ENCODE results near the gene PRRT2.
"Not testable (repeated sequence)": the region's sequence is repeated elsewhere in the genome, so short reads cannot be mapped to it uniquely, and the experiment has no call there.

PRRT2 gene

DNA sequence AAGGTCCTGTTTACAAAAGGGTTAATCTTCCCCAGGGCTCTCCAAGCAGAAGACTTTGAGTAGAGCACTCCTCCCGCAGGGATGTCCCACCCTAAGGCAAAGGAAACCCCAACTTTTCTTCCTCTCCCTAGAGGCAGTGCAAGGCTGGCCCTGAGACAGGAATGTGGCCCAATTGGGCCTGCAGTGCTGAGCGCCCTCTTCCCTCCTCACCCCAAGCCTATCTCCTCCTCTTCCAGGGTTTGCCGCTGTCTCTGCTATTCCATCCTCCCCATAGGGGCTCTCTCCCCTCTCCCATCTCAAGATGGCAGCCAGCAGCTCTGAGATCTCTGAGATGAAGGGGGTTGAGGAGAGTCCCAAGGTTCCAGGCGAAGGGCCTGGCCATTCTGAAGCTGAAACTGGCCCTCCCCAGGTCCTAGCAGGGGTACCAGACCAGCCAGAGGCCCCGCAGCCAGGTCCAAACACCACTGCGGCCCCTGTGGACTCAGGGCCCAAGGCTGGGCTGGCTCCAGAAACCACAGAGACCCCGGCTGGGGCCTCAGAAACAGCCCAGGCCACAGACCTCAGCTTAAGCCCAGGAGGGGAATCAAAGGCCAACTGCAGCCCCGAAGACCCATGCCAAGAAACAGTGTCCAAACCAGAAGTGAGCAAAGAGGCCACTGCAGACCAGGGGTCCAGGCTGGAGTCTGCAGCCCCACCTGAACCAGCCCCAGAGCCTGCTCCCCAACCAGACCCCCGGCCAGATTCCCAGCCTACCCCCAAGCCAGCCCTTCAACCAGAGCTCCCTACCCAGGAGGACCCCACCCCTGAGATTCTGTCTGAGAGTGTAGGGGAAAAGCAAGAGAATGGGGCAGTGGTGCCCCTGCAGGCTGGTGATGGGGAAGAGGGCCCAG is 1.0 kb downstream of the PRRT2 start:
- no peak for DNase-seq

DNA sequence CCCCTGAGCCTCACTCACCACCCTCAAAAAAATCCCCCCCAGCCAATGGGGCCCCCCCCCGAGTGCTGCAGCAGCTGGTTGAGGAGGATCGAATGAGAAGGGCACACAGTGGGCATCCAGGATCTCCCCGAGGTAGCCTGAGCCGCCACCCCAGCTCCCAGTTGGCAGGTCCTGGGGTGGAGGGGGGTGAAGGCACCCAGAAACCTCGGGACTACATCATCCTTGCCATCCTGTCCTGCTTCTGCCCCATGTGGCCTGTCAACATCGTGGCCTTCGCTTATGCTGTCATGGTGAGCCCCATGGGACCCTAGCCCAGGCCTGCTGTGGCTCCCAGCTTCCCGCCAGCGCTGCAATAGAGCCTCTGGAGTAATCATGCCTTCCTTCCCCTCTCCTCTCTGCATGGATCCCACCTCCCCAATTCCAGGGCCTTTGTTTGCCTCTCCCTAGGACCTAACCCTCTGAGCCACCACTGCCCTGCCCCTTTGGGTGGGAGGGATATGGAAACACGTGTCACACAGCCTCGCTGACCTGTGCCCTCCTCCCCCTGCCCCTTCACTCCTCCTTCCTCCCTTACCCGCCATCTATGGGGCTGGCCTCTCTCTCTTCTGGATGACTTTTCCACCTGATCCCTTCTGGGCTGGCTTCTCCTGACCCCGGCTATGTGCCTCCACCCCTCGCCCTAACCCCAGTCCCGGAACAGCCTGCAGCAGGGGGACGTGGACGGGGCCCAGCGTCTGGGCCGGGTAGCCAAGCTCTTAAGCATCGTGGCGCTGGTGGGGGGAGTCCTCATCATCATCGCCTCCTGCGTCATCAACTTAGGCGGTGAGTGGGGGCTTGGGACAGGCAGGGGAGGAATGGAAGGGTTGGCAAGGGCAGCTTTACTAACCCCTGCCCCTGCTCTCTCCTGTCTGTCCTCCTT is 1.9 kb downstream of the PRRT2 start:
- DNase-seq: peak; percentile 65

DNA sequence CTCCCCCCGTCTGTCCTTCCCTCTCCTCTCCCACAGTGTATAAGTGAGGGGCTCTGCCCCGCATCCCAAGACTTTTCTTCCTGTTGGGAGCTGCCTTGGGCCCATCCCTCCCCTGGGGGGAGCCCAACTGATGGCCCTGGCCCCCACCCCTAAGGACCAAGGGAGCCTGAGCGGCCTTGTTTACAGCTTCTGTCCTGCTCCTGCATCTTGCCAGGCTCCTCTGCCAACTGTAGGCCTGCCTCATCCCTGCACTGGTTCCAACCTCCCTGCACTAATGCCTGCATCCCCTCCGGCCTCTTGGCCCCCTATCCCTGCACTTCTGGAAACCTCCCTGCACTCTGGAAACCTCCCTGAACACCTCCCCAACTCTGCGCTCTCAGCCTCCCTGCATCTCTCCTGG is 2.6 kb downstream of the PRRT2 start:
- DNase-seq: no peak

DNA sequence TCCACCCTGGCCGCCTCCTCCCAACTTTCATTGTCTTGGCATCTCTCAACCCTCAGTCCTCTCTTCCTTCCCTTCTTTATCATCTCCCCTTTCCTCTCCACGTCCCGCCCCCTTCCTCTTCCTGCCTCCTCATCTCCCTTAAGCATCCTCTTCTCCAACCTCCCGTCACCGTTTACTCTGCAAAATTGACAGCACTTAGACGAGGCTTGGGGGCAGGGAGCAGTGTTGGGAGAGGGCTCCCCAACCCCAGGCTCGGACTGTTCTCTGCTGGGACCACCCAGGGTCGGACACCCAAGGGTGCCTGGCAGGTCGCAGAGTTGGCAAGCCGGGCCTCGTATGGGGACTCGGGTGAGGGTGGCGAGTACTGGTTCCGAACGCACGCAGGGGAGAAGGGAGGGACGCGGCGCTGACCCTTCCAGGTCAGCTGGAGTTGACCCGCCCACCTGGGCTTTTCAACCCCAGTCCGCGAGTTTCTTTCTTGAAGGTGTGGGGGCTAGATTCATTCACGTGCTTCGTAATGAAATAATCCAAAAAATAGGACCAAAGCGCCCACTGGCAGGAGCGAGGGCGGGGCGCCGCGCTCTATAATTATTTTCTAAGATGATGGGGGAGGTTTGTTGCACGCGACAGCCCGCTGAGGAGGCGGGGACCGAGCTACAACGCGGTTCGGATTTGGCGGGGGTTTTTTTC is 3.2 kb downstream of the PRRT2 start:
- no peak for DNase-seq

DNA sequence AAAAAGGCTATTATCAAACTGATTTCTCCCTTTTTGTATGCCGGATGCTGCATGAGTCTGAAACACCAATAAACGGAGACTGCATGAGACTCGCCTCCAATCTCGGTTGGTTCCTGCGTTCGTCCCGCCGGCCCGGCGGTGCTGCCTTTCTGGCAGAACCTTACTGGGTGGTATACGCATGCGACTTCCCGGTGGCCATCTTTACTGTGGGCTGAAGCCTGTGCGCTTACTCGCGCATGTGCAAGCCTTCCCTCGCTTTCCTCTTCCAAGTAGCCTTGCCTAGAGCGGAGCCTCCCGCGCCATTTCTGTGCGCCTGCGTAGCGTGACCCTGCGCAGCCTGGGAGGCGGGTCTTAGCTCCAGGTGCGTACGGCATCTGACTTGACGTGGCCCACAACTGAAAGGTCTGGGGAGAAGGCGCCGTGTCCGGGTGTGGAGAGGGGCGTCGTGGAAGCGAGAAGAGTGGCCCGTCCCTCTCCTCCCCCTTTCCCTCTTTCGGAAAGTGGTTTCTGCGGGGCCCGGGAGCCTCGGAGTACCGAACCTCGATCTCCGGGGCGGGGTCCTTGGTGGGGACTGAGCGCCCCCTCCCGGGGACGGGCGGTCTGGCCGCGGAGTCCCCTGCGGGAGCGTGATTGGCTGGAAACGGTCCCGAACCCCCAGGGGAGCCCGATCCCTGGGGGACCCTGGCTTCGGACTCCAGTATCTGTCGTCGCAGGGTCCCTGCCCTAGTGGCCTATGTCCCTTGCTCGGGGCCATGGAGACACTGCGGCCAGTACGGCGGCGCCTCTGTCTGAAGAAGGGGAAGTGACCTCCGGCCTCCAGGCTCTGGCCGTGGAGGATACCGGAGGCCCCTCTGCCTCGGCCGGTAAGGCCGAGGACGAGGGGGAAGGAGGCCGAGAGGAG is 4.0 kb downstream of the PRRT2 start, which contains the start of gene PAGR1:
Gene PAGR1, plus strand, starts transcription at position 360 of the 901 bp plus-strand sequence. Its CDS starts 374 bp downstream, at position 734.
- DNase-seq: peak; percentile 100

DNA sequence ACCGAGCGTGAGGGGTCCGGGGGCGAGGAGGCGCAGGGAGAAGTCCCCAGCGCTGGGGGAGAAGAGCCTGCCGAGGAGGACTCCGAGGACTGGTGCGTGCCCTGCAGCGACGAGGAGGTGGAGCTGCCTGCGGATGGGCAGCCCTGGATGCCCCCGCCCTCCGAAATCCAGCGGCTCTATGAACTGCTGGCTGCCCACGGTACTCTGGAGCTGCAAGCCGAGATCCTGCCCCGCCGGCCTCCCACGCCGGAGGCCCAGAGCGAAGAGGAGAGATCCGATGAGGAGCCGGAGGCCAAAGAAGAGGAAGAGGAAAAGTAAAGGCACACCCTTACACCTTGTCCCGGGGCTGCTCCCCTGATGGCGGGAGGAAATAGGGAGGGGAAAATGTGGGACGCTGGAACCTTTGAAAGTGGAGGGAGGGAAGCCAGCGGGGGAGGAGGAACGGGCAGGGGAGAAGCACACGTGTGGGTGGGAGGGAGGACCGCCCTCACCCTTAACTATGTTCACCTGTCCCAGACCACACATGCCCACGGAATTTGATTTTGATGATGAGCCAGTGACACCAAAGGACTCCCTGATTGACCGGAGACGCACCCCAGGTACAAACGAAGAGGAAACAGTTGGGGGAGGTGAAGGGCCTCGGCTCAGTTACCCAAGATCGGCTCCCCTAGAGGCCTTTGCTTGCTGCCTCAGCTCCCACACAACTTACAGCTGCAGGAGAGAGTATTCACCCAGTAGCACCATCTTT is 4.9 kb downstream of the PRRT2 start:
- peak; percentile 72 for DNase-seq

DNA sequence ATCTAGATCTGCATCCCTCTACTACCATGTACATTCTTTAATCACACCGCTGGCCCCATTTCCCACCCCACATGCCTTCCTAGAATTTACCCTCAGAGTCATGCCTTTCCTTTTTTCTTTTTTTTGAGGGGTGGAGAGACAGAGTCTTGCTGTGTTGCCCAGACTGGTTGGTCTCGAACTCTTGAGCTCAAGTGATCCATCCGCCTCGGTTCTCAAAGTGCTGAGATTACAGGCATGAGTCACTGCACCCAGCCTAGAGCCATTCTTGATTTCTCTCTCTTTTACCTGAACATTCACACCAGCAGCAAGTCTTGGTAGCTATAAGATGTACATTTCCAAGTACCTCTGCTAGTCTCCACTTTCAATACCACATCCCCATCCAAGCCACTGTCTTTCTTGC is 6.1 kb downstream of the PRRT2 start:
- DNase-seq: no peak

DNA sequence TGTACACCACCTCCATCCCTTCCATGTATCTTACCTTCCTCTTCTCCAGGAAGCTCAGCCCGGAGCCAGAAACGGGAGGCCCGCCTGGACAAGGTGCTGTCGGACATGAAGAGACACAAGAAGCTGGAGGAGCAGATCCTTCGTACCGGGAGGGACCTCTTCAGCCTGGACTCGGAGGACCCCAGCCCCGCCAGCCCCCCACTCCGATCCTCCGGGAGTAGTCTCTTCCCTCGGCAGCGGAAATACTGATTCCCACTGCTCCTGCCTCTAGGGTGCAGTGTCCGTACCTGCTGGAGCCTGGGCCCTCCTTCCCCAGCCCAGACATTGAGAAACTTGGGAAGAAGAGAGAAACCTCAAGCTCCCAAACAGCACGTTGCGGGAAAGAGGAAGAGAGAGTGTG is 7.5 kb downstream of the PRRT2 start:
- DNase-seq: no peak

DNA sequence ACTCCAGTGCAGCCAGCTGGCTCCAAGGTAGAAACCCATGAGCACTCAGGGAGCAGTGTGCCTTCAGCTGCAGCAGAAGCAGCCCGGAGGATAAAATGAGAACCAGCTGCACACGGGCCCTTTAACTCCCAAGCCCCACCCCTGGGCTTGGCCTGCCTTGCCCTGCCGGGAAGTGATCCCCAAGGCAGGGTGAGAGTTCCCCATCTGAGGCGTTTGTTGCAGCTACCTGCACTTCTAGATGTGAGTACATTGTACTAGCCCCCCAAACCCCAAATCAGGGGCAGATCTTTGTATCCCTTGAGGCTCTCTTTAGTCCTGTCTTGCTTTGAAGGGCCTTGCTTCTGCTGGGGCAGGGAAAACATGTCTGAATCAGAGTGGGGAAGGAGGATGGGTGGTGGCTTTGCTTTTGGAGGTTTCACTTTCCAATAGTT is 8.3 kb downstream of the PRRT2 start, which contains the start of gene MVP:
Gene MVP, plus strand, starts transcription at position 192 of the 431 bp plus-strand sequence. CDS start 10,088 bp downstream, outside the sequence.
- peak; percentile 49 for DNase-seq

DNA sequence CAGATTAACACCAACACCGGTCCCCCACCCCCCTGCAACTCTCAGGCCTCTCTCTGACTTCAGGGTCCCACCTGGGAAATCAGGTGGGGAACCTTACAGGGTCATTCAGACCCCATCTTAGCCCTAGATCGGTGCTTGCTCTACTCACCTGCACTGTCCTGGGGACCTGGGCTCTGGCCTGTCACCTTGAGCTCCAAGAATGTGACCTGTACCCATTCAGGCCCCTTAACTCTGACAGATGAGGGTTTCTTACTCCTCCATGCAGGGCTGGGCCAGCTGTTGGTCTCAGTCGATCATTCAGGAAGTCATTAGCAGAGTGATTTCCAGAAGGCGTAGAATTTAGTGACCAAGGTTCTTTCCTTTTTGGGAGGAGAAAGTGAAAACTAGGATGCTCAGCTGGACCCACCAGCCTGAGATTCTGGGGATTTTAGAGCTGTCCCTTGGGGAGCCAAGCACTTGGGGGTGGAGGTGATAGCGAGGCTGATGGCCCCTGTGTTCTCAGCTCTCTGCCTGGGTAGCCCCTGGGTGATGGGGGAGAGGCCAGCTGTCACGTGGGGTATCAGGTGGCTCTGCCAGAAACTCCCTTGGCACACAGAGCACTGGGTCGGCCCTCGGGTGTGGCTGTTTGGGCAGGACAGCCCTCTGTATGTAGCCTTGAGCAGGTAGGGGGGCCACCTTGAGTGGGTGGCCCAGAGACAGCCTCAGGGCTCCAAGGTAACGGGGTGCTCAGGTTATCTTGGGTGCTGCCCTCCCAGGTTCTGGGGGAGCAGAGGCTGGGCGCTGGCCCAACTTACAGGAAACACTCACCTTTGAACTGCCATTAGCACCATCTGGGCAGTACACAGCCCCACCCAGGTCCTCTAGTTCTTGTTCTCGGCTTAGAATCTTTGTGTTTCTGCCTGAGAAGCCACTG is 9.0 kb downstream of the PRRT2 start:
- DNase-seq: no peak

DNA sequence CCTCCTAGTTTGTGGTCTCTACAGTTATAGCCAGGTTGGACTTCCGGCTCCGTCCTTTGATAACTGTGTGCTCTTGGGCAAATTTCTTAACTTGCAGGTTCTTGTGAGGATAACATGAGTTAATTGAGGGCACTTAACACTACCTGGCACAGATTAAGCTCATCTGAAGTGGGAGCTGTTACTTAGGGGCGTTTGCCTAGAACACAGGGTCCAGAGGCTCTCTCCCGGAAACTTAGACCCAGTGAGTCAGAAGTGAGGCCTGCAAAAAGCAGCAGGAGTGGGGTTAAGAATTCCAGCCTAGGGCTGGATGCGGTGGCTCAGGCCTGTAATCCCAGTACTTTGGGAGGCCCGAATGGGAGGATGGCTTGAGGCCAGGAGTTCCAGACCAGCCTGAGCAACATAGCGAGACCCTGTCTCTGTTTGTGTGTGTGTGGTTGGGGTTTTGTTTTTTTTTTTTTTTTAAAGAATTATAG is 9.7 kb downstream of the PRRT2 start:
- peak; percentile 16 for DNase-seq

DNA sequence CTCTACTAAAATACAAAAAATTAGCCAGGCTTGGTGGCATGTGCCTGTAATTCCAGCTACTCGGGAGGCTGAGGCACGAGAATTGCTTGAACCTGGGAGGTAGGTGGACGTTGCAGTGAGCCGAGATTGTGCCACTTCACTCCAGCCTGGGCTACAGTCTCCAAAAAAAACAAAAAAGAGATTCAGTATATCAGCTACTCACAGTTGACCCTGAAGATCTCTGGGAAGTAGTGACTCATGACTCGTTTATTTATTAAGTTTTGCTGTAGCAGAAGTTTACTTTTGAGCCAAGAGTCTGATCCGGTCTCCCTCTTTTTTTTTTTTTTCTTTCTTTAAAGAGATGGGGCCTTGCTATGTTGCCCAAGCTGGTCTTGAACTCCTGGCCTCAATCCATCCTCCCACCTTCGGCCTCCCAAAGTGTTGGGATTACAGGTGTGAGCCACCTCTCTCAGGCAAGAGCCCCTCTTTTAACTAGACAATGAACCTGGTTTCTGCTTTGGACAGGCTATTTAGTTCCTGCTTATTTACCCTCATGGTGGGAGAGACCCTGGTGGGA is 12.7 kb downstream of the PRRT2 start:
- peak; percentile 8 for DNase-seq

DNA sequence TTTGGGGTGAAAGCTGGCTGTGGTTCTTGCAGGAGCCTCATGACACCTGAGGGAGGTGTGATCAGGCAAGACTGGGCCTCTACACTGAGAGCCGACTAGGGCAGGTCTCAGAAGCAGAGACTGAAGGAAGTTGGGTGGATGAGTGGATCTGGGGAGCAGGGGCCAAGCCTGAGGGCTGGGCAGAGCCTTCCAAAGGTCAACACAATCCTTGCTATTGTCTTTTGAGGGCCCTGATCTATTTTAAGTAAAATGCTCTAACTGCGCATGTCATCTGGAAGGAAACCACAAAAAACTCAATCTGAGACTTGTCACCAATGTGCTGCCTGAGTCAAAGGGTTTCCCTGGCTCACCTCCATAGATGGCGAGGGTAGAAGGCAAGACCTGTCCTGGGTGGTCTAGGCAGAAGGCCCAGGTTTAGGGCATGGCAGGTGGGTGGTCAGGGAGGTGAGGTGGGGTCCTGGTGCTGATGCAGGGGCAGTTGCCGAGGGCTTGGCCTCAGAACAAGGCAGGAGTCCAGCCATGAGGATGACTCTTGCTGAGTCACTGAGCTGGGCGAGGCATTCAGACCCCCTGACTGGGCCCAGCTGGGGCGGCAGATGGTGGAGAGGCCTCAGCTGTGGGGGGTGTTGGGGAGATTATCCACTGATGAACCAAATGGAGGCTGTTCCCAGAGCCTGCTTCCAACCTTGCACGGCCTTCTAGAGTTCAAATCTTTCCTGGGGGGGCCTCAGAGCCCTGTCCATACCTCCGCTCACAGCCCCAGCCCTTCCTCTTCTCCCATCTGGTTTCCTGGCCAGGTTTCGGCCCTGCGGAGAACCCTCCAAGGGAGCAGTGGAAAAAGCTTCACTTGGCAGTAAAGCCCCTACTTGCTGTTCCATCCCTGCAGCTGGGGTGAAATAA is 13.4 kb downstream of the PRRT2 start:
- peak; percentile 78 for DNase-seq

DNA sequence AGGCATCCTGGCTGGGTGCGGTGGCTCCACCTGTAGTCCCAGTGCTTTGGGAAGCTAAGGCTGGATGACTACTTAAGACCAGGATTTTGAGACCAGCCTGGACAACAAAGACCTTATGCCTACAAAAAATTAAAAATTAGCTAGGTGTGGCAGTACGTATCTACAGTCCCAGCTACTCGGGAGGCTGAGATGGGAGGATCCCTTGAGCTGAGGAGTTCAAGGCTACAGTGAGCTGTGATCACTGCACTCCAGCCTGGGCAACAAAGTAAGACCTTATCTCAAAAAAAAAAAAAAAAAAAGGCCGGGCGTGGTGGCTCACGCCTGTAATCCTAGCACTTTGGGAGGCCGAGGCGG is 14.3 kb downstream of the PRRT2 start:
- no peak for DNase-seq

DNA sequence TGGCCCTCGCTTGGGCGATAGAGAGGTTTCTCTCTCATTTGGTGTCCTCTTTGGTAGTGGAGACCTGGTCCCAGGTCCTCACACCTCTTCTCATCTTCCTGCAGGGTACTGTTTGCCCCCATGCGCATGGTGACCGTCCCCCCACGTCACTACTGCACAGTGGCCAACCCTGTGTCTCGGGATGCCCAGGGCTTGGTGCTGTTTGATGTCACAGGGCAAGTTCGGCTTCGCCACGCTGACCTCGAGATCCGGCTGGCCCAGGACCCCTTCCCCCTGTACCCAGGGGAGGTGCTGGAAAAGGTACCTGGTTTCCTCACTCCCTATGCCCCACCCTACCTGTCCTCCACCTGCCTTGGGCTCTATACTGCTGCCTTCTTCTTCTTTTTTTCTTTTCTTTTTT is 18.8 kb downstream of the PRRT2 start:
- DNase-seq: no peak

DNA sequence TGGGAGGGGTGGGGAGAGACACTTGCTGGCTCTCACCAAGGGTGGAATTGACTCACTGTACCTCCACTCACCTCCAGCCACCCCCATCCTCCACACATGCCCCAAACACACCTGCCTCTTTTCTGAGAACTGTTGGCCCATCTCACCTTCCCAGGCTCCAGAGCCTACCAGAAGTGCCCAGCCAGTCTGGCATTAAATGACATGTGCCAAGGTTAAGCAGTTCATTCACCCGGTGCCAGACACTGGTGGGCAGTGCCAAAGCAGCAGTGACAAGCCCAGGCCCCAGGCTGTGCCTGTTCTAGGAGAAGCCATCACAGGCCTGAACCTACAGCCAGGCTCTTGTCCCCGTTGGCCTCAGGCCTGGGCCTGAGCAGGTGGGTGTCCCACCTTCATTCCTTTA is 19.5 kb downstream of the PRRT2 start:
- DNase-seq: no peak

DNA sequence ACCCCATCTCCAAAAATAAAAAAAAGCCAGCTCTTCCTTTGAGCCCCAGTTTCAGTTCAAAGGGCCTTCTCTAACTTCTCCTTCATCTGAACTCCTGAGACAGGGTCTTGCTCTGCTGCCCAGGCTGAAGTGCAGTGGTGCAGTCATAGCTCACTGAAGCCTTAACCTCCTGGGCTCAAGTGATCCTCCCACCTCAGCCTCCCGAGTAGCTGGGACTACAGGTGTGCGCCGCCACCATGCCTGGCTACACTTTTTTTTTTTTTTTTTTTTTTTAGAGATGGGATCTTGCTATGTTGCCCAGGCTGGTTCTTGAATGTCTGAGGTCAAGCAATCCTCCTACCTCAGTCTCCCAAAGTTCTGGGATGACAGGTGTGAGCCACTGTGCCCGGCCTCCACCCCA is 21.2 kb downstream of the PRRT2 start:
- not testable (repeated sequence) for DNase-seq

DNA sequence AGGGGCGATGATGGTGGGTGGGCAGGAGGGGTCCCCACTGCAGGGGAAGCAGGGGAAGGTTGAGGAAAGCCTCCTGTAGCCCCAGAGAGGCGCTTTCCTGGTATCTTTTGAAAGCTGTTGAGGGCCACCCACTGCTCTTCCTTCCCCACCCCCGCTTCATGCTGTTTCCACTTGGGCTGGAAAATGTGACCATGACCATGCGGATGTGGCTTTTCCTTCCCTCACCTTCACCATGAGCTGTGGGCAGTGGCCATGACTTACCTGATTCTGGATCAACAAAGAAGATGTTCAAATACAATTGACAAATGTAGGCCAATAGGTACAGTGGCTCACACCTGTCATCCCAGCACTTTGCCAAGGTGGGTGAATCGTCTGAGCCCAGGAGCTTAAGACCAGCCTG is 22.1 kb downstream of the PRRT2 start:
- no peak for DNase-seq

Measured in eye (tissue), 1 donor.